PC-3 (cell line): ENCODE measurements around the gene USH2A. TPM values are rescaled to one million over a fixed set of nuclear protein-coding genes. Genes with fewer than 3 reads are reported as not detected.

Experiments used
- ATAC-seq: fragments of 200-7000 bp; cut with Tn5 transposase; 2 replicates; pipeline ENCODE4 v1.9.1; 2020; ENCODE audit warnings: mild to moderate bottlenecking, moderate library complexity
- BruUV-seq: library from RNA; stranded (reverse); fragments of 400-500 nt; replicated peaks from 2 replicates; lab custom pipeline; 2021; lab: Mats Ljungman, UMichigan
- CTCF ChIA-PET: fragments of 300-600 bp; sonication (Branson Sonifier 250); formaldehyde crosslinking; loops from one replicate; lab custom pipeline; 2022; ENCODE audit warnings: antibody characterized with exemption; lab: Charles Lee
- POLR2A ChIA-PET: fragments of 300-600 bp; sonication (Branson Sonifier 250); formaldehyde crosslinking; loops from one replicate; lab custom pipeline; 2022; ENCODE audit warnings: antibody characterized with exemption; ENCODE audit not compliant: unreplicated experiment; lab: Charles Lee
- DNase-seq: peaks from one replicate; pipeline ENCODE4 v3.0.0-alpha.2; 2015
- H2AFZ ChIP-seq: fragments of 300-600 bp; sonication (generic); 2 replicates; pipeline ENCODE4 v1.6.0; 2016; ENCODE audit warnings: antibody characterized with exemption, low read length
- H3F3A ChIP-seq: fragments of 300-600 bp; sonication (generic); one replicate; pipeline ENCODE4 v1.6.0; 2017; ENCODE audit warnings: antibody characterized with exemption, low read length, control low read depth, mild to moderate bottlenecking; ENCODE audit not compliant: unreplicated experiment
- H3K27ac ChIP-seq: fragments of 300-600 bp; sonication (generic); 2 replicates; pipeline ENCODE4 v1.5.1; 2016; ENCODE audit warnings: mild to moderate bottlenecking, low read length
- H3K27me3 ChIP-seq: fragments of 300-600 bp; sonication (generic); 2 replicates; pipeline ENCODE4 v1.6.1; 2016; ENCODE audit warnings: low read length, mixed read lengths
- H3K36me3 ChIP-seq: fragments of 300-600 bp; sonication (generic); 2 replicates; pipeline ENCODE4 v1.6.1; 2016; ENCODE audit warnings: low read depth, mixed run types, low read length, mixed read lengths
- H3K4me1 ChIP-seq: fragments of 300-600 bp; sonication (generic); 2 replicates; pipeline ENCODE4 v1.5.1; 2016; ENCODE audit warnings: low read length; ENCODE audit not compliant: insufficient read depth
- H3K4me2 ChIP-seq: fragments of 300-600 bp; sonication (generic); 2 replicates; pipeline ENCODE4 v1.6.0; 2016; ENCODE audit warnings: low read length
- H3K4me3 ChIP-seq: fragments of 300-600 bp; sonication (generic); 2 replicates; pipeline ENCODE4 v1.5.1; 2016; ENCODE audit warnings: mild to moderate bottlenecking, low read length, mixed read lengths
- H3K79me2 ChIP-seq: fragments of 300-600 bp; sonication (generic); 2 replicates; pipeline ENCODE4 v1.6.1; 2017; ENCODE audit warnings: low read length, mixed read lengths
- H3K9ac ChIP-seq: fragments of 300-600 bp; sonication (generic); 2 replicates; pipeline ENCODE4 v1.6.0; 2016; ENCODE audit warnings: mild to moderate bottlenecking, low read length
- H3K9me2 ChIP-seq: fragments of 300-600 bp; sonication (generic); replicated peaks from 2 replicates; pipeline ENCODE4 v1.6.1; 2016; ENCODE audit warnings: mixed run types, low read length, mixed read lengths
- H3K9me3 ChIP-seq: fragments of 300-600 bp; sonication (generic); 2 replicates; pipeline ENCODE4 v1.6.1; 2016; ENCODE audit warnings: low read length, mixed read lengths
- H4K20me1 ChIP-seq: fragments of 300-600 bp; sonication (generic); 2 replicates; pipeline ENCODE4 v1.6.1; 2016; ENCODE audit warnings: low read length, mixed read lengths
- EZH2 ChIP-seq: fragments of 300-600 bp; sonication (generic); IDR thresholded peaks from one replicate; pipeline ENCODE4 v1.6.1; 2017; ENCODE audit warnings: antibody characterized with exemption, mild to moderate bottlenecking, low read length; ENCODE audit not compliant: unreplicated experiment
- EZH2phosphoT487 ChIP-seq: fragments of 300-600 bp; sonication (generic); IDR thresholded peaks from 2 replicates; pipeline ENCODE4 v1.6.1; 2018; ENCODE audit warnings: mild to moderate bottlenecking, antibody characterized with exemption, low read length, borderline replicate concordance
- intact Hi-C: fragments of 100-400 bp; cut with micrococcal nuclease; formaldehyde crosslinking; loops from 2 replicates; pipeline ENCODE4 v1.9.0; 2023
- total RNA-seq: library from RNA; depleted of rRNA; stranded (reverse); fragments of >200 nt; gene quantifications from 2 replicates; pipeline ENCODE4 v1.2.3, GENCODE V29; 2014
- TF ChIP-seq, protein P1 (sequence below): fragments of 300-600 bp; sonication (generic); conservative IDR thresholded peaks from 2 replicates; pipeline ENCODE4 v1.5.1; 2017; ENCODE audit warnings: antibody characterized with exemption, low read depth, mild to moderate bottlenecking, low read length

The USH2A gene
- total RNA-seq, 1 experiment from 2014 or later: not detected

DNA sequence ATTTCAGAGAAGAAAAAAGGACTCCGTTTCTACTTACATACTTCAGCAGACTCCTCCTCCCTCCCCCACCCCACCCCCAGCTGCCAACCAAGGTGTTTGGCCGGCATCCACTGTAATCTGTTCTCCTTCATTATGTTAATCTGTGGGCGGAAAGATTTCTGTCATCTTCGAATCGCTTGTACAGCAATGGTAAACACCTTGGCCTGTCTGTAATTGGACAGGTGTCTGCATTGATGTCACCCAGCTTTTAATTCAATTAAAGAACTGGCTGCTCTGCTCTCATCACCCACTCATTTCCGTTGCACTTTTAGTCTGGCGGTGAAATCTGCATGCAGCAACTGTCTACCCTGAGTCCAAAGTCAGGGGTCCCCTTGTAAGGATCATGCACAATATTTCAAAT is 368.6 kb downstream of the USH2A start:
- Histone ChIP-seq H3K27ac (no peak overlapping the region), H3K4me3 (no peak overlapping the region), H3K36me3 (no peaks in the 10 kb centered on the region), H3K79me2 (no peaks in the 10 kb centered on the region), H3K4me1 (no peaks in the 10 kb centered on the region), H3K9ac (no peak overlapping the region), H3K4me2 (no peak overlapping the region), H3K9me3 (no peaks in the 10 kb centered on the region), H3K9me2 (no peaks in the 10 kb centered on the region), H2AFZ (no peak overlapping the region), H3F3A (no peaks in the 10 kb centered on the region), H3K27me3 (peaks cover 43% of the 10 kb centered on the region; the same call in 1 of the 2 replicates), H4K20me1 (no peaks in the 10 kb centered on the region)
- ChIA-PET CTCF (no interaction called here), POLR2A (no interaction called here)
- TF ChIP-seq EZH2: no peak
- TF ChIP-seq EZH2phosphoT487: no peak
- TF ChIP-seq, protein P1, sequence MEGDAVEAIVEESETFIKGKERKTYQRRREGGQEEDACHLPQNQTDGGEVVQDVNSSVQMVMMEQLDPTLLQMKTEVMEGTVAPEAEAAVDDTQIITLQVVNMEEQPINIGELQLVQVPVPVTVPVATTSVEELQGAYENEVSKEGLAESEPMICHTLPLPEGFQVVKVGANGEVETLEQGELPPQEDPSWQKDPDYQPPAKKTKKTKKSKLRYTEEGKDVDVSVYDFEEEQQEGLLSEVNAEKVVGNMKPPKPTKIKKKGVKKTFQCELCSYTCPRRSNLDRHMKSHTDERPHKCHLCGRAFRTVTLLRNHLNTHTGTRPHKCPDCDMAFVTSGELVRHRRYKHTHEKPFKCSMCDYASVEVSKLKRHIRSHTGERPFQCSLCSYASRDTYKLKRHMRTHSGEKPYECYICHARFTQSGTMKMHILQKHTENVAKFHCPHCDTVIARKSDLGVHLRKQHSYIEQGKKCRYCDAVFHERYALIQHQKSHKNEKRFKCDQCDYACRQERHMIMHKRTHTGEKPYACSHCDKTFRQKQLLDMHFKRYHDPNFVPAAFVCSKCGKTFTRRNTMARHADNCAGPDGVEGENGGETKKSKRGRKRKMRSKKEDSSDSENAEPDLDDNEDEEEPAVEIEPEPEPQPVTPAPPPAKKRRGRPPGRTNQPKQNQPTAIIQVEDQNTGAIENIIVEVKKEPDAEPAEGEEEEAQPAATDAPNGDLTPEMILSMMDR: no peak
- ATAC-seq: no peak
- DNase-seq: no peak
- intact Hi-C loops: no loop called here
- BruUV-seq: no TSS peak

DNA sequence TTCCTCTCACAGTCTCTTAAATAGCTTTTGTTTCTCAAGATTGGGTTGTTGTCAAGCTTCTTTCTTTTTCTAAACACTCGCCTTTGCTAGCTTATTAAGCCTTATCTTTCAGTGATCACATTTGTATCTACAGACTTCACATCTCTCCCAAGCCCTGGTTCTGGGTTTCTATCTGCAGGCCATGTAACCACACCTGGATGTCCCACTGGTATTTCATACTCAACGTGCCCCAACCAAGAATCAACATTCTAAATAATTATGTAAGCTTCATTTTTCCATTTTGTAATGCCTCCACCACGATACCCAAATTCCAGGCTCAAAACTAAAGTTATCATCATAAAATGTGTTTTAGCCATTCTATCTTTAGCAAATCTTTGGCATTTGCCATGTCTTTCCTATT is 372.2 kb downstream of the USH2A start:
- BruUV-seq: no TSS peak
- CTCF ChIA-PET: no interaction called here
- Histone ChIP-seq H3K9me3 (no peaks in the 10 kb centered on the region), H3K27me3 (peaks cover 61% of the 10 kb centered on the region), H3K4me3 (no peak overlapping the region), H4K20me1 (no peaks in the 10 kb centered on the region), H3K36me3 (no peaks in the 10 kb centered on the region), H3K27ac (no peak overlapping the region), H3K4me2 (no peak overlapping the region), H3F3A (no peaks in the 10 kb centered on the region), H3K9ac (no peak overlapping the region), H3K79me2 (no peaks in the 10 kb centered on the region), H2AFZ (no peak overlapping the region), H3K9me2 (no peaks in the 10 kb centered on the region), H3K4me1 (no peaks in the 10 kb centered on the region)
- POLR2A ChIA-PET: no interaction called here
- DNase-seq (no peak), ATAC-seq (no peak)
- intact Hi-C loops: no loop called here
- TF ChIP-seq, protein P1: no peak
- TF ChIP-seq EZH2 (no peak), EZH2phosphoT487 (no peak)

DNA sequence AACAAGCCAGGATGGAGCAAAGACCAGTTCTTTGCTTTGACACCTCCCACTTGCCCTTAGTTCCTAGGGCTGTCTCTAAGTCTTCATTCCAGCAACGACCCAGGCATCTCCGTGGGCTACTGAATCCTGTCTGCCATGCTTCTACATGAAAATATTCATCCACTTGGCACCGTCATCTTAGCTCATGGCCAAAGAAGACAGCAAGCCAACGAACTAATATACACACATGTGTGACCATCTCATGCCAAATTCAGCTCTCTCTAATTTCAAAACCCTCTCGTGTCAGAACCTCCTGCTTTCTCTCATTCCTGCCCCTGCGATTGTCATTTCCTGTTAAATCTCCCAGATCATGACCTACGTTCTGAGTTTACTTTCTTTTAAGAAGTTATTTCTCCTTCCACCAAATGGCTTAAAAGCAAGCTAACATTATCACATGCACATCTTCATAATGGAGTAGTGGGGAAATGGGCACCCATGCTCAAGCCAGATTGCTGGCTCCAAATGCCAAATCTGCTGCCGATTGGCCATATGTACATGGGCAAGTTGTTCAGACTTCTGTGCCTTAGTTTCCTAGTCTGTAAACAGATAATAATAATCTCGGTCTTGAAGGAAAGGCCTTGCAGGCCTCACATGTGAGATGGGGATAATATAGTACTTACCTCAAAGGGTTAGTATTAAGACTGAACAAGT is 373.4 kb downstream of the USH2A start:
- H3F3A ChIP-seq: no peaks in the 10 kb centered on the region
- H3K4me3 ChIP-seq: no peak overlapping the region
- POLR2A ChIA-PET: no interaction called here
- BruUV-seq: no TSS peak
- no peak overlapping the region for H3K4me2 ChIP-seq
- DNase-seq: no peak
- CTCF ChIA-PET: no interaction called here
- H2AFZ ChIP-seq: no peak overlapping the region
- no peak overlapping the region for H3K27ac ChIP-seq
- intact Hi-C loops: no loop called here
- no peak overlapping the region for H3K9ac ChIP-seq
- no peaks in the 10 kb centered on the region for H3K79me2 ChIP-seq
- ATAC-seq: no peak
- no peaks in the 10 kb centered on the region for H3K9me2 ChIP-seq
- no peaks in the 10 kb centered on the region for H3K9me3 ChIP-seq
- TF ChIP-seq, protein P1: no peak
- TF ChIP-seq EZH2 (no peak), EZH2phosphoT487 (no peak)
- H3K27me3 ChIP-seq: peaks cover 53% of the 10 kb centered on the region
- no peaks in the 10 kb centered on the region for H4K20me1 ChIP-seq
- no peaks in the 10 kb centered on the region for H3K36me3 ChIP-seq
- H3K4me1 ChIP-seq: no peaks in the 10 kb centered on the region
